ENCODE measurements around the gene CLDN1.
"Not testable (repeated sequence)": the region's sequence is repeated elsewhere in the genome, so short reads cannot be mapped to it uniquely, and the experiment has no call there.

The CLDN1 gene

GRCh38 chr3:190291994-190292584, 30.2 kb downstream of the CLDN1 start:
- DNase-seq (ENCODE audit: low spot score): no peak

- DNase-seq (ENCODE audit: low spot score): no peak
Measured at GRCh38 chr3:190289989-190290388, 32.3 kb downstream of the CLDN1 start.

- no peak for DNase-seq (ENCODE audit: low spot score)
Measured at GRCh38 chr3:190288836-190289235, 33.4 kb downstream of the CLDN1 start.

GRCh38 chr3:190286014-190286413, 36.2 kb downstream of the CLDN1 start:
- no peak for DNase-seq (ENCODE audit: low spot score)

GRCh38 chr3:190281308-190282051, 40.8 kb downstream of the CLDN1 start:
- no peak for DNase-seq (ENCODE audit: low spot score)

- no peak for DNase-seq (ENCODE audit: low spot score)
Measured at GRCh38 chr3:190279690-190280089, 42.6 kb downstream of the CLDN1 start.

GRCh38 chr3:190272747-190273146, 49.5 kb downstream of the CLDN1 start:
- no peak for DNase-seq (ENCODE audit: low spot score)

- DNase-seq (ENCODE audit: low spot score): no peak
Measured at GRCh38 chr3:190269101-190269500, 53.1 kb downstream of the CLDN1 start.

- not testable (repeated sequence) for DNase-seq (ENCODE audit: low spot score)
Measured at GRCh38 chr3:190267464-190267863, 54.8 kb downstream of the CLDN1 start.

- DNase-seq (ENCODE audit: low spot score): no peak
Measured at GRCh38 chr3:190266913-190267290, 55.3 kb downstream of the CLDN1 start.

GRCh38 chr3:190266265-190266912, 55.9 kb downstream of the CLDN1 start:
- DNase-seq (ENCODE audit: low spot score): no peak

- DNase-seq (ENCODE audit: low spot score): no peak
Measured at GRCh38 chr3:190265796-190266195, 56.5 kb downstream of the CLDN1 start.

GRCh38 chr3:190265126-190265525, 57.1 kb downstream of the CLDN1 start:
- DNase-seq (ENCODE audit: low spot score): no peak

GRCh38 chr3:190261740-190262139, 60.5 kb downstream of the CLDN1 start:
- no peak for DNase-seq (ENCODE audit: low spot score)

GRCh38 chr3:190261015-190261414, 61.2 kb downstream of the CLDN1 start:
- DNase-seq (ENCODE audit: low spot score): no peak

GRCh38 chr3:190260301-190260700, 61.9 kb downstream of the CLDN1 start:
- no peak for DNase-seq (ENCODE audit: low spot score)

- DNase-seq (ENCODE audit: low spot score): no peak
Measured at GRCh38 chr3:190258634-190259033, 63.6 kb downstream of the CLDN1 start.
